ENCODE measurements around the gene DOCK11. TPM values are rescaled to one million over a fixed set of nuclear protein-coding genes. Genes with fewer than 3 reads are reported as not detected.
A peak's percentile ranks its signal among the peaks of the same experiment; 100 is the strongest.

DOCK11 gene
- total and polyA plus RNA-seq, 9 of the 15 experiments (the other 6 are each of a cell fraction or from before 2014, with no cell fraction given): 41.8 to 77.8 (median 50.9) TPM

- H4K20me1 ChIP-seq (replicated peaks; ENCODE audit: control insufficient read depth, insufficient read depth, low read length): no peaks in the 10 kb centered on the region
- POLR2A ChIA-PET: no interaction called here
- no peaks in the 10 kb centered on the region for H3K27me3 ChIP-seq (ENCODE audit: control insufficient read depth in 2 of 2, insufficient read depth in 2 of 2, low read length in 2 of 2)
- DNase-seq (ENCODE audit: extremely low read depth in 1 of 4, low spot score in 3 of 4) (no peak), ATAC-seq (no peak), FAIRE-seq (no peak)
- H2AFZ ChIP-seq (ENCODE audit: low read depth, low read length): peak overlapping the region; percentile 14; the same call in 1 of the 2 replicates
- no peak overlapping the region for H3K9ac ChIP-seq (ENCODE audit: insufficient read depth in 1 of 2, low read depth in 2 of 2, low read length in 2 of 2)
- no TSS peak for BruUV-seq (replicated peaks)
- peaks cover 5% of the 10 kb centered on the region; the same call in 1 of the 2 replicates for H3K9me3 ChIP-seq (replicated peaks; ENCODE audit: control insufficient read depth, insufficient read depth, low read depth, low read length)
- CTCF ChIA-PET (ENCODE audit: low intra/inter-chr PET ratio): no interaction called here
- H3K79me2 ChIP-seq (ENCODE audit: control insufficient read depth, insufficient read depth, low read length): no peaks in the 10 kb centered on the region
- H3K4me2 ChIP-seq (ENCODE audit: insufficient read depth, low read length): no peak overlapping the region
- no peaks in the 10 kb centered on the region for H3K36me3 ChIP-seq (ENCODE audit: control insufficient read depth, insufficient read depth, low read length)
- 47% methylated on average over 6 of the region's 6 CpGs for WGBS (ENCODE audit: insufficient coverage, low coverage, missing lambda C conversion rate)
- in situ Hi-C loops (cut with MboI): no loop called here
- H3K9me1 ChIP-seq (ENCODE audit: control insufficient read depth, insufficient read depth, low read length): no peaks in the 10 kb centered on the region
- H3K4me3 ChIP-seq: no peak overlapping the region
- no peaks in the 10 kb centered on the region; a peak in 1 of 5 replicates for H3K4me1 ChIP-seq (replicated peaks in 1 of 2; ENCODE audit: control insufficient read depth in 2 of 2, insufficient read depth in 2 of 2, low read length in 2 of 2)
- no peak overlapping the region for H3K27ac ChIP-seq (ENCODE audit: extremely low read depth, low read depth, low read length)
- intact Hi-C loops (cut with micrococcal nuclease): no loop called here
- TF ChIP-seq MYNN (IDR thresholded peaks at IDR 0.05): no peak
- no peak for TF ChIP-seq MYNN (CRISPR knock-in tag; IDR thresholded peaks at IDR 0.05)
- TF ChIP-seq STAT5B (CRISPR knock-in tag; IDR thresholded peaks at IDR 0.05): no peak
- no peak for TF ChIP-seq OTX1 (CRISPR knock-in tag; IDR thresholded peaks at IDR 0.05)
- TF ChIP-seq MXI1 (IDR thresholded peaks at IDR 0.05; ENCODE audit: low read depth, low read length): no peak
- no peak for TF ChIP-seq CREB1 (IDR thresholded peaks at IDR 0.05)
- no peak for TF ChIP-seq CREB1 (CRISPR knock-in tag; IDR thresholded peaks at IDR 0.05)
- no peak for TF ChIP-seq RAD51 (IDR thresholded peaks at IDR 0.05; ENCODE audit: borderline replicate concordance, low read depth)
- no peak for TF ChIP-seq ZNF134 (CRISPR knock-in tag; conservative IDR thresholded peaks at IDR 0.05)
- TF ChIP-seq, protein P1, sequence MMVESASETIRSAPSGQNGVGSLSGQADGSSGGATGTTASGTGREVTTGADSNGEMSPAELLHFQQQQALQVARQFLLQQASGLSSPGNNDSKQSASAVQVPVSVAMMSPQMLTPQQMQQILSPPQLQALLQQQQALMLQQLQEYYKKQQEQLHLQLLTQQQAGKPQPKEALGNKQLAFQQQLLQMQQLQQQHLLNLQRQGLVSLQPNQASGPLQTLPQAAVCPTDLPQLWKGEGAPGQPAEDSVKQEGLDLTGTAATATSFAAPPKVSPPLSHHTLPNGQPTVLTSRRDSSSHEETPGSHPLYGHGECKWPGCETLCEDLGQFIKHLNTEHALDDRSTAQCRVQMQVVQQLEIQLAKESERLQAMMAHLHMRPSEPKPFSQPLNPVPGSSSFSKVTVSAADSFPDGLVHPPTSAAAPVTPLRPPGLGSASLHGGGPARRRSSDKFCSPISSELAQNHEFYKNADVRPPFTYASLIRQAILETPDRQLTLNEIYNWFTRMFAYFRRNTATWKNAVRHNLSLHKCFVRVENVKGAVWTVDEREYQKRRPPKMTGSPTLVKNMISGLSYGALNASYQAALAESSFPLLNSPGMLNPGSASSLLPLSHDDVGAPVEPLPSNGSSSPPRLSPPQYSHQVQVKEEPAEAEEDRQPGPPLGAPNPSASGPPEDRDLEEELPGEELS (CRISPR knock-in tag; IDR thresholded peaks at IDR 0.05; ENCODE audit: borderline replicate concordance): no peak
- no peak for TF ChIP-seq PATZ1 (CRISPR knock-in tag; IDR thresholded peaks at IDR 0.05; ENCODE audit: borderline replicate concordance)
- no peak for TF ChIP-seq POLR2A (conservative IDR thresholded peaks at IDR 0.05)
- TF ChIP-seq IRF2 (CRISPR knock-in tag; IDR thresholded peaks at IDR 0.05): no peak
- TF ChIP-seq BMI1 (IDR thresholded peaks at IDR 0.05; ENCODE audit: low read length): no peak
- TF ChIP-seq ZNF764 (CRISPR knock-in tag; IDR thresholded peaks at IDR 0.05; ENCODE audit: low read depth): no peak
- TF ChIP-seq IFI16 (CRISPR knock-in tag; IDR thresholded peaks at IDR 0.05): no peak
- TF ChIP-seq ZNF212 (CRISPR knock-in tag; IDR thresholded peaks at IDR 0.05): no peak
- TF ChIP-seq, protein P2, sequence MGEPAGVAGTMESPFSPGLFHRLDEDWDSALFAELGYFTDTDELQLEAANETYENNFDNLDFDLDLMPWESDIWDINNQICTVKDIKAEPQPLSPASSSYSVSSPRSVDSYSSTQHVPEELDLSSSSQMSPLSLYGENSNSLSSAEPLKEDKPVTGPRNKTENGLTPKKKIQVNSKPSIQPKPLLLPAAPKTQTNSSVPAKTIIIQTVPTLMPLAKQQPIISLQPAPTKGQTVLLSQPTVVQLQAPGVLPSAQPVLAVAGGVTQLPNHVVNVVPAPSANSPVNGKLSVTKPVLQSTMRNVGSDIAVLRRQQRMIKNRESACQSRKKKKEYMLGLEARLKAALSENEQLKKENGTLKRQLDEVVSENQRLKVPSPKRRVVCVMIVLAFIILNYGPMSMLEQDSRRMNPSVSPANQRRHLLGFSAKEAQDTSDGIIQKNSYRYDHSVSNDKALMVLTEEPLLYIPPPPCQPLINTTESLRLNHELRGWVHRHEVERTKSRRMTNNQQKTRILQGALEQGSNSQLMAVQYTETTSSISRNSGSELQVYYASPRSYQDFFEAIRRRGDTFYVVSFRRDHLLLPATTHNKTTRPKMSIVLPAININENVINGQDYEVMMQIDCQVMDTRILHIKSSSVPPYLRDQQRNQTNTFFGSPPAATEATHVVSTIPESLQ (CRISPR knock-in tag; IDR thresholded peaks at IDR 0.05): no peak
These were observed 21.0 kb upstream of the DOCK11 start for GRCh38 chrX:118474586-118474985.
